Measurements from ENCODE around the gene TNIK. TPM values are rescaled to one million over a fixed set of nuclear protein-coding genes. Genes with fewer than 3 reads are reported as not detected.
A peak's percentile ranks its signal among the peaks of the same experiment; 100 is the strongest.

Gene TNIK
- total and polyA plus RNA-seq, 2 experiments from 2014 or later, result 14.6 to 34.3 TPM

DNA sequence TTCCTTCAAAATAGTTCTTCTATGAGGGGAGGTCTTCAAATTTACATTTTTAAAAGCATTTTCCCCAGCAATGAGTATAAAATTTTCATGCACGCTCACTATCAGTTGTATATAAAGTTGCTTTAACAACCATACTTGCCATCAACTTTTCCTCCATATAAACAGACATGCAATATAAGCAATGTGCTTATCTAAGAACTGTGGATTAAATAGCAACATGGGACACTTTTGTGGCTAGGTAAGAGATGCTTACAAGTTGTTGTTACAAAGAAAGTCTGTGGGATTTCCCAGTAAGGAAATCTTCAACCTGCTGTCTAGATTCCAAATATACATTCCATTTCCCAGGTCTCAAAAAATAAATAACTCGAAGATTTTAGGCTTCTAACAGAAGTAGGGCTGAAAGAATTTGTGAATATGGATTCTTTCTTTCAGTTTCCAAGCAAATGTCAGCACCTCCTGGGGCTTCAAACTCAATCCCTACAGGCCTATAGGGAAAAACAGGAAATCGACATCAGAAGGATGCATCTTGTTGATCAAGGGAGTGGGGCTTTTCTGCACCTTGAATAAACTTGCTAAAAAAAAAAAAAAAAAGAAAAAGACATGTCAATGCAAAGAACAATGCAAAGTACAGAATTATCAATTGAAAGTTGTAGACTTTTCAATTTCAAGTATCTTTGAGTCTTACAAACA, 16.1 kb downstream of the TNIK start:
- Histone ChIP-seq H3K4me3 (no peak overlapping the region), H2AFZ (no peak overlapping the region), H3K4me1 (ENCODE audit: insufficient read depth) (peaks cover 59% of the 10 kb centered on the region), H3K79me2 (replicated peaks; ENCODE audit: insufficient read depth) (peaks cover 88% of the 10 kb centered on the region), H3K9me2 (ENCODE audit: insufficient read depth) (no peaks in the 10 kb centered on the region), H3K27me3 (ENCODE audit: insufficient read depth) (no peaks in the 10 kb centered on the region), H3F3A (replicated peaks; ENCODE audit: low read depth) (no peaks in the 10 kb centered on the region; the same call in 1 of the 2 replicates), H4K20me1 (replicated peaks; ENCODE audit: insufficient read depth) (no peaks in the 10 kb centered on the region), H3K27ac (ENCODE audit: low read depth) (peak overlapping the region; percentile 87), H3K4me2 (peak overlapping the region; percentile 27), H3K36me3 (ENCODE audit: insufficient read depth) (no peaks in the 10 kb centered on the region)
- no peak overlapping the region for H3K4me3 Mint-ChIP-seq
- no peaks in the 10 kb centered on the region for H3K36me3 Mint-ChIP-seq (ENCODE audit: low read depth)
- TF ChIP-seq ETS1 (IDR thresholded peaks at IDR 0.05), result 0 out of 2 replicates have a peak, but pooled peaks have one; percentile 42
- TF ChIP-seq, protein P1, sequence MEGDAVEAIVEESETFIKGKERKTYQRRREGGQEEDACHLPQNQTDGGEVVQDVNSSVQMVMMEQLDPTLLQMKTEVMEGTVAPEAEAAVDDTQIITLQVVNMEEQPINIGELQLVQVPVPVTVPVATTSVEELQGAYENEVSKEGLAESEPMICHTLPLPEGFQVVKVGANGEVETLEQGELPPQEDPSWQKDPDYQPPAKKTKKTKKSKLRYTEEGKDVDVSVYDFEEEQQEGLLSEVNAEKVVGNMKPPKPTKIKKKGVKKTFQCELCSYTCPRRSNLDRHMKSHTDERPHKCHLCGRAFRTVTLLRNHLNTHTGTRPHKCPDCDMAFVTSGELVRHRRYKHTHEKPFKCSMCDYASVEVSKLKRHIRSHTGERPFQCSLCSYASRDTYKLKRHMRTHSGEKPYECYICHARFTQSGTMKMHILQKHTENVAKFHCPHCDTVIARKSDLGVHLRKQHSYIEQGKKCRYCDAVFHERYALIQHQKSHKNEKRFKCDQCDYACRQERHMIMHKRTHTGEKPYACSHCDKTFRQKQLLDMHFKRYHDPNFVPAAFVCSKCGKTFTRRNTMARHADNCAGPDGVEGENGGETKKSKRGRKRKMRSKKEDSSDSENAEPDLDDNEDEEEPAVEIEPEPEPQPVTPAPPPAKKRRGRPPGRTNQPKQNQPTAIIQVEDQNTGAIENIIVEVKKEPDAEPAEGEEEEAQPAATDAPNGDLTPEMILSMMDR (conservative IDR thresholded peaks at IDR 0.05; ENCODE audit: low read depth in 2 of 2), result no peak
- peaks cover 4% of the 10 kb centered on the region for H3K27me3 Mint-ChIP-seq (ENCODE audit: insufficient read depth, low read depth, poor library complexity)
- H3K4me1 Mint-ChIP-seq, result peaks cover 62% of the 10 kb centered on the region
- peak; percentile 61 for DNase-seq (ENCODE audit: low spot score)
- H3K9me3 Mint-ChIP-seq, result no peaks in the 10 kb centered on the region
- peak; percentile 30; the same call in 2 of the 3 replicates for ATAC-seq
- peak overlapping the region; percentile 77 for H3K27ac Mint-ChIP-seq

GRCh38 chr3:171443211-171443957, 16.8 kb downstream of the TNIK start:
- no peaks in the 10 kb centered on the region for H3K9me3 Mint-ChIP-seq
- no peaks in the 10 kb centered on the region for H3K36me3 Mint-ChIP-seq (ENCODE audit: low read depth)
- no peak overlapping the region for H3K4me3 Mint-ChIP-seq
- H3K4me1 ChIP-seq (ENCODE audit: insufficient read depth), result peaks cover 60% of the 10 kb centered on the region
- no peaks in the 10 kb centered on the region for H3K27me3 ChIP-seq (ENCODE audit: insufficient read depth)
- no peaks in the 10 kb centered on the region for H4K20me1 ChIP-seq (replicated peaks; ENCODE audit: insufficient read depth)
- H3K79me2 ChIP-seq (replicated peaks; ENCODE audit: insufficient read depth), result peaks cover 87% of the 10 kb centered on the region
- H3K9me2 ChIP-seq (ENCODE audit: insufficient read depth), result no peaks in the 10 kb centered on the region
- no peak for DNase-seq (ENCODE audit: low spot score)
- H3K27ac ChIP-seq (ENCODE audit: low read depth), result peak overlapping the region; percentile 87
- H3K4me3 ChIP-seq, result no peak overlapping the region
- H3F3A ChIP-seq (replicated peaks; ENCODE audit: low read depth), result no peaks in the 10 kb centered on the region; the same call in 1 of the 2 replicates
- H2AFZ ChIP-seq, result no peak overlapping the region
- H3K4me1 Mint-ChIP-seq, result peaks cover 67% of the 10 kb centered on the region
- ATAC-seq, result no peak
- H3K27me3 Mint-ChIP-seq (ENCODE audit: insufficient read depth, low read depth, poor library complexity), result peaks cover 4% of the 10 kb centered on the region
- H3K4me2 ChIP-seq, result peak overlapping the region; percentile 35
- no peaks in the 10 kb centered on the region for H3K36me3 ChIP-seq (ENCODE audit: insufficient read depth)
- peak overlapping the region; percentile 97 for H3K27ac Mint-ChIP-seq
- TF ChIP-seq NANOG (IDR thresholded peaks at IDR 0.05; ENCODE audit: borderline replicate concordance) (no peak), ETS1 (IDR thresholded peaks at IDR 0.05) (no peak), STAT1 (IDR thresholded peaks at IDR 0.05; ENCODE audit: unreplicated experiment) (no peak), ZNF114 (CRISPR knock-in tag; IDR thresholded peaks at IDR 0.05) (no peak), JUNB (IDR thresholded peaks at IDR 0.05; ENCODE audit: unreplicated experiment) (no peak), ZNF462 (CRISPR knock-in tag; IDR thresholded peaks at IDR 0.05) (no peak), EZH2 (IDR thresholded peaks at IDR 0.05; ENCODE audit: low read depth, unreplicated experiment) (no peak), EZH2phosphoT487 (IDR thresholded peaks at IDR 0.05; ENCODE audit: unreplicated experiment) (no peak)
